Ovary (tissue), 9 donors: ENCODE measurements around the gene KCNK1. TPM values are rescaled to one million over a fixed set of nuclear protein-coding genes. Genes with fewer than 3 reads are reported as not detected.

Experiments
- DNase-seq, 5 donors: peaks; one replicate each; pipeline ENCODE4 v3.0.0-alpha.2; 2019 to 2020
- H3K27ac ChIP-seq, 2 donors: fragments of 200-600 bp; one replicate each; pipeline versions ENCODE4 v1.5.1 to v1.8.0; 2019 to 2022
- H3K27me3 ChIP-seq: fragments of 200-600 bp; one replicate; pipeline ENCODE4 v1.8.0; 2022
- H3K36me3 ChIP-seq: fragments of 200-600 bp; sonication (generic); one replicate; pipeline ENCODE4 v1.5.1; 2019
- H3K4me1 ChIP-seq: one replicate; pipeline ENCODE4 v1.8.1; 2013; ENCODE audit warnings: mild to moderate bottlenecking, moderate library complexity; ENCODE audit not compliant: insufficient read depth
- H3K4me3 ChIP-seq: fragments of 200-600 bp; sonication (generic); one replicate; pipeline ENCODE4 v1.5.1; 2017
- H3K9me3 ChIP-seq, 2 donors: fragments of 200-600 bp in 1 of 2; sonication (generic) in 1 of 2; one replicate each; pipeline versions ENCODE4 v1.5.1 to v1.8.1; 2013 to 2019; ENCODE audit warnings: mild to moderate bottlenecking in 1 of 2, moderate library complexity in 1 of 2
- CTCF ChIP-seq, 3 donors: fragments of 450-650 bp in 2 of 3; fragments of 200-600 bp in 1 of 3; IDR thresholded peaks; one replicate each; pipeline versions ENCODE4 v1.5.1 to v1.8.0; 2016 to 2022; ENCODE audit warnings: antibody characterized with exemption in 3 of 3, mild to moderate bottlenecking in 1 of 3
- EP300 ChIP-seq: sonication (generic); formaldehyde crosslinking; IDR thresholded peaks from one replicate; pipeline ENCODE4 v1.6.1; 2017; ENCODE audit warnings: antibody characterized with exemption
- POLR2A ChIP-seq: fragments of 450-650 bp; IDR thresholded peaks from one replicate; pipeline ENCODE4 v1.6.1; 2017; ENCODE audit warnings: antibody characterized with exemption, mild to moderate bottlenecking, moderate library complexity
- WGBS, 3 donors: extraction: QIAGEN DNeasy Blood & Tissue Kit in 1 of 3; methylation state at CpG; one replicate each; pipeline versions ENCODE4 v1.1.5 to v1.1.7; 2013 to 2017; 5-methylcytosine and 5-hydroxymethylcytosine counted together
- intact Hi-C, 4 donors: fragments of 100-400 bp; cut with DNase I; formaldehyde crosslinking; loops; one replicate each; pipeline versions ENCODE4 v1.11.0 to v1.15.1; 2022 to 2023
- polyA plus RNA-seq, 2 donors: library from polyadenylated mRNA; stranded (reverse); fragments of 200-250 nt in 1 of 2; fragments of 350-450 nt in 1 of 2; fragmentation: Illumina TruSeq in 1 of 2; extraction: RNeasy Lipid Tissue Mini Kit (QIAGEN cat#74804) in 1 of 2; gene quantifications; one replicate each; pipeline ENCODE4 v1.2.3, GENCODE V29; 2013 to 2014
- total RNA-seq, 7 donors: library from RNA; depleted of rRNA in 2 of 7; stranded (reverse); fragments of >200 nt in 2 of 7; fragmentation: NEBNext Ultra II Directional in 3 of 7; extraction: Animal tissue kit (Norgen Biotek cat#: 25700) in 3 of 7; gene quantifications; one replicate each; pipeline versions ENCODE4 v1.1.0 to v1.2.4, GENCODE V29; 2016 to 2023
- donor health status: DM: no; HTN: no; CAD: no; lungs with moderate emphysema.
- donor health status: DM: no; HTN: no; CAD: no.
- donor health status: Bipolar disorder and iron deficiency.
- donor health status: DM: yes; HTN: yes; CAD: no.
- donor health status: DM: no; HTN: no; CAD: no.
- donor health status: DM: yes; HTN: yes; CAD: no.

The KCNK1 gene
- total and polyA plus RNA-seq, 9 donors: 3.1 to 24.8 (median 4.9) TPM

GRCh38 chr1:233704898-233705723 lies 91.2 kb downstream of the KCNK1 start:
- intact Hi-C loops: no loop called here
- no peak for DNase-seq
- TF ChIP-seq CTCF (IDR thresholded peaks at IDR 0.05) (no peak), EP300 (no peak), POLR2A (no peak)
- Histone ChIP-seq H3K4me3 (no peak overlapping the region), H3K4me1 (no peaks in the 10 kb centered on the region), H3K36me3 (no peaks in the 10 kb centered on the region), H3K27me3 (no peaks in the 10 kb centered on the region), H3K27ac (no peak overlapping the region), H3K9me3 (no peaks in the 10 kb centered on the region)
- 26 to 33% (median 27%) methylated on average over 3 of the region's 3 CpGs for WGBS, 3 donors

- DNase-seq: no peak
- WGBS, 3 donors: 12 to 49% (median 30%) methylated on average over 4 of the region's 4 CpGs
- H3K27ac ChIP-seq: no peak overlapping the region
- H3K27me3 ChIP-seq: no peaks in the 10 kb centered on the region
- no peaks in the 10 kb centered on the region for H3K4me1 ChIP-seq
- no peak for TF ChIP-seq EP300
- TF ChIP-seq CTCF (IDR thresholded peaks at IDR 0.05): no peak
- no peak for TF ChIP-seq POLR2A
- no peaks in the 10 kb centered on the region for H3K36me3 ChIP-seq
- intact Hi-C loops: no loop called here
- H3K9me3 ChIP-seq: no peaks in the 10 kb centered on the region
- H3K4me3 ChIP-seq: no peak overlapping the region
Measured at GRCh38 chr1:233707153-233707879, 93.4 kb downstream of the KCNK1 start.

GRCh38 chr1:233707880-233708815 lies 94.2 kb downstream of the KCNK1 start:
- TF ChIP-seq CTCF (IDR thresholded peaks at IDR 0.05): no peak
- no peak for TF ChIP-seq EP300
- no peak for TF ChIP-seq POLR2A
- no peak overlapping the region for H3K27ac ChIP-seq
- no peaks in the 10 kb centered on the region for H3K9me3 ChIP-seq
- H3K4me3 ChIP-seq: no peak overlapping the region
- no peak for DNase-seq
- H3K4me1 ChIP-seq: no peaks in the 10 kb centered on the region
- H3K36me3 ChIP-seq: no peaks in the 10 kb centered on the region
- WGBS, 3 donors: 31 to 46% (median 45%) methylated on average over 6 of the region's 6 CpGs
- no peaks in the 10 kb centered on the region for H3K27me3 ChIP-seq
- intact Hi-C loops: no loop called here

GRCh38 chr1:233710031-233710430 lies 96.1 kb downstream of the KCNK1 start:
- H3K4me3 ChIP-seq: no peak overlapping the region
- no peaks in the 10 kb centered on the region for H3K36me3 ChIP-seq
- H3K27me3 ChIP-seq: no peaks in the 10 kb centered on the region
- H3K4me1 ChIP-seq: no peaks in the 10 kb centered on the region
- no peak overlapping the region for H3K27ac ChIP-seq
- DNase-seq: no peak
- 88 to 89% (median 89%) methylated on average over 2 of the region's 2 CpGs for WGBS, 3 donors
- intact Hi-C loops: no loop called here
- no peaks in the 10 kb centered on the region for H3K9me3 ChIP-seq
- no peak for TF ChIP-seq POLR2A
- no peak for TF ChIP-seq CTCF (IDR thresholded peaks at IDR 0.05)
- no peak for TF ChIP-seq EP300
